Hepatocyte (in vitro differentiated cells): ENCODE data around the gene DIAPH2. TPM values are rescaled to one million over a fixed set of nuclear protein-coding genes. Genes with fewer than 3 reads are reported as not detected.

ENCODE experiments used
- DNase-seq: peaks from one replicate; pipeline ENCODE4 v3.0.0-alpha.2; 2016; ENCODE audit warnings: low spot score
- H2AFZ ChIP-seq: fragments of 200-600 bp; sonication (generic); 2 replicates; pipeline ENCODE4 v1.6.0; 2016; ENCODE audit warnings: antibody characterized with exemption, mild to moderate bottlenecking
- H3K27ac ChIP-seq: fragments of 200-600 bp; sonication (generic); 2 replicates; pipeline ENCODE4 v1.5.1; 2016; ENCODE audit warnings: mild to moderate bottlenecking
- H3K27me3 ChIP-seq: fragments of 200-600 bp; sonication (generic); 2 replicates; pipeline ENCODE4 v1.6.1; 2016
- H3K36me3 ChIP-seq: fragments of 200-600 bp; sonication (generic); replicated peaks from 2 replicates; pipeline ENCODE4 v1.5.1; 2016; ENCODE audit warnings: low read depth; ENCODE audit not compliant: insufficient read depth
- H3K4me1 ChIP-seq: fragments of 200-600 bp; sonication (generic); 2 replicates; pipeline ENCODE4 v1.5.1; 2016; ENCODE audit warnings: mild to moderate bottlenecking, moderate library complexity; ENCODE audit not compliant: insufficient read depth
- H3K4me2 ChIP-seq: fragments of 200-600 bp; sonication (generic); 2 replicates; pipeline ENCODE4 v1.6.0; 2016
- H3K4me3 ChIP-seq: fragments of 200-600 bp; sonication (generic); 2 replicates; pipeline ENCODE4 v1.5.1; 2016; ENCODE audit warnings: mild to moderate bottlenecking
- H3K79me2 ChIP-seq: fragments of 200-600 bp; sonication (generic); 2 replicates; pipeline ENCODE4 v1.6.0; 2017; ENCODE audit warnings: mild to moderate bottlenecking
- H3K9me2 ChIP-seq: fragments of 200-600 bp; sonication (generic); replicated peaks from 2 replicates; pipeline ENCODE4 v1.6.0; 2017; ENCODE audit warnings: mild to moderate bottlenecking; ENCODE audit not compliant: insufficient read depth
- H3K9me3 ChIP-seq: fragments of 200-600 bp; sonication (generic); 2 replicates; pipeline ENCODE4 v1.5.1; 2016; ENCODE audit warnings: low read depth, mild to moderate bottlenecking
- H4K20me1 ChIP-seq: fragments of 200-600 bp; sonication (generic); 2 replicates; pipeline ENCODE4 v1.6.0; 2016; ENCODE audit warnings: mild to moderate bottlenecking; ENCODE audit not compliant: insufficient read depth, poor library complexity, severe bottlenecking
- CTCF ChIP-seq: fragments of 200-600 bp; sonication (generic); IDR thresholded peaks from 2 replicates; pipeline ENCODE4 v1.5.1; 2016; ENCODE audit warnings: antibody characterized with exemption, mild to moderate bottlenecking; ENCODE audit not compliant: poor library complexity
- EZH2 ChIP-seq: fragments of 200-600 bp; sonication (generic); IDR thresholded peaks from 2 replicates; pipeline ENCODE4 v1.6.1; 2016; ENCODE audit warnings: antibody characterized with exemption, mild to moderate bottlenecking, borderline replicate concordance
- EZH2phosphoT487 ChIP-seq: fragments of 200-600 bp; sonication (generic); IDR thresholded peaks from one replicate; pipeline ENCODE4 v1.6.1; 2018; ENCODE audit warnings: antibody characterized with exemption, mild to moderate bottlenecking, low read depth, moderate library complexity; ENCODE audit not compliant: unreplicated experiment, severe bottlenecking
- WGBS: methylation state at CpG from one replicate; pipeline ENCODE4 v1.1.6; 2016; ENCODE audit warnings: low lambda C conversion rate; ENCODE audit errors: missing lambda C conversion rate; 5-methylcytosine and 5-hydroxymethylcytosine counted together
- polyA plus RNA-seq: library from polyadenylated mRNA; unstranded; fragments of >200 nt; fragmentation: Nextera tagmentation; extraction: Ambion mirVana; gene quantifications from 2 replicates; pipeline ENCODE4 v1.2.1, GENCODE V29; 2016
- total RNA-seq: library from RNA; depleted of rRNA; stranded (reverse); fragments of >200 nt; gene quantifications from 2 replicates; pipeline ENCODE4 v1.2.3, GENCODE V29; 2014

DIAPH2 gene
- total and polyA plus RNA-seq, 2 experiments from 2014 or later: 14.8 to 32.4 TPM

GRCh38 chrX:97328853-97329390 is 644.3 kb downstream of the DIAPH2 start:
- no peak overlapping the region for H3K4me2 ChIP-seq
- H3K36me3 ChIP-seq: no peaks in the 10 kb centered on the region
- no peaks in the 10 kb centered on the region for H3K9me2 ChIP-seq
- no peaks in the 10 kb centered on the region for H3K79me2 ChIP-seq
- 94% methylated on average over 1 of the region's 1 CpG for WGBS
- H3K27ac ChIP-seq: no peak overlapping the region
- no peak overlapping the region for H2AFZ ChIP-seq
- H3K4me3 ChIP-seq: no peak overlapping the region
- DNase-seq: no peak
- no peaks in the 10 kb centered on the region for H3K27me3 ChIP-seq
- H3K9me3 ChIP-seq: no peaks in the 10 kb centered on the region
- H3K4me1 ChIP-seq: no peaks in the 10 kb centered on the region
- H4K20me1 ChIP-seq: no peaks in the 10 kb centered on the region
- no peak for TF ChIP-seq CTCF
- no peak for TF ChIP-seq EZH2phosphoT487
- TF ChIP-seq EZH2: no peak

GRCh38 chrX:97330151-97330550 is 645.5 kb downstream of the DIAPH2 start:
- H3K9me2 ChIP-seq: no peaks in the 10 kb centered on the region
- WGBS: 100% methylated on average over 1 of the region's 1 CpG
- H3K36me3 ChIP-seq: no peaks in the 10 kb centered on the region
- no peaks in the 10 kb centered on the region for H3K27me3 ChIP-seq
- H3K4me2 ChIP-seq: no peak overlapping the region
- H4K20me1 ChIP-seq: no peaks in the 10 kb centered on the region
- H3K9me3 ChIP-seq: no peaks in the 10 kb centered on the region
- no peaks in the 10 kb centered on the region for H3K79me2 ChIP-seq
- no peak overlapping the region for H3K27ac ChIP-seq
- H2AFZ ChIP-seq: no peak overlapping the region
- DNase-seq: no peak
- H3K4me3 ChIP-seq: no peak overlapping the region
- TF ChIP-seq CTCF: no peak
- TF ChIP-seq EZH2phosphoT487: no peak
- TF ChIP-seq EZH2: no peak
- H3K4me1 ChIP-seq: no peaks in the 10 kb centered on the region

- Histone ChIP-seq H3K4me2 (no peak overlapping the region), H3K4me1 (no peaks in the 10 kb centered on the region), H2AFZ (no peak overlapping the region), H3K79me2 (no peaks in the 10 kb centered on the region), H3K36me3 (no peaks in the 10 kb centered on the region), H3K9me2 (no peaks in the 10 kb centered on the region), H3K4me3 (no peak overlapping the region), H4K20me1 (no peaks in the 10 kb centered on the region), H3K9me3 (no peaks in the 10 kb centered on the region), H3K27ac (no peak overlapping the region), H3K27me3 (no peaks in the 10 kb centered on the region)
- no peak for DNase-seq
- TF ChIP-seq EZH2phosphoT487 (no peak), EZH2 (no peak), CTCF (no peak)
- 60% methylated on average over 3 of the region's 3 CpGs for WGBS
Observed at GRCh38 chrX:97332963-97333362, 648.3 kb downstream of the DIAPH2 start.
